DOHH2 (cell line): Measurements from ENCODE around the gene BBS9.

Source experiments
- H3F3A ChIP-seq: fragments of 200-600 bp; sonication (generic), shearing (Covaris generic); 2 replicates; pipeline ENCODE4 v1.6.0; 2016; ENCODE audit warnings: antibody characterized with exemption, mild to moderate bottlenecking; ENCODE audit not compliant: control insufficient read depth, insufficient read depth
- H3K27ac ChIP-seq: fragments of 200-600 bp; sonication (generic); 2 replicates; pipeline ENCODE4 v1.5.1; 2014; ENCODE audit warnings: low read depth, mild to moderate bottlenecking, low read length, moderate library complexity
- H3K27me3 ChIP-seq: fragments of 200-600 bp; sonication (generic); 2 replicates; pipeline ENCODE4 v1.6.1; 2014; ENCODE audit warnings: mild to moderate bottlenecking, low read length, mixed read lengths; ENCODE audit not compliant: control insufficient read depth
- H3K36me3 ChIP-seq: fragments of 200-600 bp; sonication (generic); 2 replicates; pipeline ENCODE4 v1.6.1; 2014; ENCODE audit warnings: mild to moderate bottlenecking, low read length, moderate library complexity, mixed read lengths; ENCODE audit not compliant: control insufficient read depth
- H3K4me1 ChIP-seq: fragments of 200-600 bp; sonication (generic); 2 replicates; pipeline ENCODE4 v1.6.1; 2014; ENCODE audit warnings: mild to moderate bottlenecking, low read length, mixed read lengths; ENCODE audit not compliant: control insufficient read depth
- H3K4me2 ChIP-seq: fragments of 200-600 bp; sonication (generic); 2 replicates; pipeline ENCODE4 v1.6.0; 2014; ENCODE audit warnings: mild to moderate bottlenecking, low read length, moderate library complexity
- H3K4me3 ChIP-seq: fragments of 200-600 bp; sonication (generic); 2 replicates; pipeline ENCODE4 v1.5.1; 2014; ENCODE audit warnings: mild to moderate bottlenecking, low read length, mixed read lengths
- H3K79me2 ChIP-seq: fragments of 200-600 bp; sonication (generic); 2 replicates; pipeline ENCODE4 v1.6.1; 2014; ENCODE audit warnings: mild to moderate bottlenecking, low read length, mixed read lengths; ENCODE audit not compliant: control insufficient read depth
- H3K9me2 ChIP-seq: fragments of 200-600 bp; sonication (generic); replicated peaks from 2 replicates; pipeline ENCODE4 v1.6.1; 2014; ENCODE audit warnings: mild to moderate bottlenecking, low read length, mixed read lengths; ENCODE audit not compliant: control insufficient read depth
- H3K9me3 ChIP-seq: fragments of 200-600 bp; sonication (generic); 2 replicates; pipeline ENCODE4 v1.6.1; 2014; ENCODE audit warnings: antibody characterized with exemption, low read length, mixed read lengths; ENCODE audit not compliant: control insufficient read depth, insufficient read depth
- H4K20me1 ChIP-seq: fragments of 200-600 bp; sonication (generic); 2 replicates; pipeline ENCODE4 v1.6.0; 2014; ENCODE audit warnings: low read depth, mild to moderate bottlenecking, antibody characterized with exemption, low read length, moderate library complexity; ENCODE audit not compliant: control insufficient read depth, insufficient read depth
- EZH2phosphoT487 ChIP-seq: fragments of 200-600 bp; sonication (generic); IDR thresholded peaks from 2 replicates; pipeline ENCODE4 v1.6.1; 2017; ENCODE audit warnings: borderline replicate concordance, mild to moderate bottlenecking, antibody characterized with exemption, low read length, moderate library complexity, mixed read lengths
- TF ChIP-seq, protein P1 (sequence below): fragments of 200-600 bp; sonication (generic); IDR thresholded peaks from one replicate; pipeline ENCODE4 v1.5.1; 2014; ENCODE audit warnings: antibody characterized with exemption, mild to moderate bottlenecking, low read depth, low read length; ENCODE audit not compliant: poor library complexity, severe bottlenecking

The BBS9 gene

DNA sequence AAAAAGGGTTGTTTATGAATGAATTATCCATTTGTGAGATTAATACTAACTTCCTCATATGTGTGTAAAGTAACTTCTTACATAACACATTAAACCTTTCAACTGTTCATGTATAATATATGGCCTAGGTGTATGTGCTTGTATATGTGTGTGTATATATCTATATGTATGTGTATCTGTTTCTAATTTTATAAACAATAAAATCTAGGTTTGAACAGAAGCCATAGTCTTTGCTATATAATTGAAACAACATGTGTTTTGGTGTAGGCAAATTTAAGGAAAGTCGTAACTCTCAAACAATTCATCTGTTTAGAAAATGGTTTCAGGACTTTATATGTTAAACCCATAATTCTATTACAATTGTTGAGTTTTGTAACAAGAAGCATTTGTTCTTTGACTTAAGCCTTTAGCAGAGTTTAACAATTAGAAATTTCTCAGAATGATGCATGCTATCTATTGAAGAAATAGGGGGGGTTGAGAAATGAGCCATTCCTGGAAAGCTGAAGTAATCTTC lies 103.3 kb downstream of the BBS9 start:
- no peaks in the 10 kb centered on the region for H3K79me2 ChIP-seq
- peaks cover 7% of the 10 kb centered on the region for H3K4me1 ChIP-seq
- H3F3A ChIP-seq: no peaks in the 10 kb centered on the region

DNA sequence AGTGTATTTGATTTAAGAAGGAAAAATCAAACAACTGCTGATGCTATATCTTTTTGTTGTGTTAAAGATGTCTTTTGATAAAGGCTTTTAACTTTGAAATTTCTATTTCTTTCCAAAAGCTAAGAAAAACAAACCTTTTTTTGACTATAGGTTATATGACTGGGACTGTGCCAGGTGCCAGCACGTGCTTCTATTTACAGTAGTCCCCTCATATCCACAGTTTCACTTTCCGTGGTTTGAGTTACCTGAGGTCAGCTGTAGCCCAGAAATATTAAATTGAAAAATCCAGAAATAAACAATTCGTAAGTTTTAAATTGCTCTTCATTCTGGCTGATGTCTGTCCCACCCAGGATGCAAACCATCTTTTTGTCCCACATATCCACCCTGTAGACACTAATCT lies 104.3 kb downstream of the BBS9 start:
- peaks cover 7% of the 10 kb centered on the region for H3K4me1 ChIP-seq
- no peaks in the 10 kb centered on the region for H3F3A ChIP-seq
- H3K36me3 ChIP-seq: no peaks in the 10 kb centered on the region
- H3K27ac ChIP-seq: no peak overlapping the region
- no peaks in the 10 kb centered on the region for H3K9me3 ChIP-seq
- no peaks in the 10 kb centered on the region for H3K79me2 ChIP-seq
- TF ChIP-seq EZH2phosphoT487: no peak
- TF ChIP-seq, protein P1, sequence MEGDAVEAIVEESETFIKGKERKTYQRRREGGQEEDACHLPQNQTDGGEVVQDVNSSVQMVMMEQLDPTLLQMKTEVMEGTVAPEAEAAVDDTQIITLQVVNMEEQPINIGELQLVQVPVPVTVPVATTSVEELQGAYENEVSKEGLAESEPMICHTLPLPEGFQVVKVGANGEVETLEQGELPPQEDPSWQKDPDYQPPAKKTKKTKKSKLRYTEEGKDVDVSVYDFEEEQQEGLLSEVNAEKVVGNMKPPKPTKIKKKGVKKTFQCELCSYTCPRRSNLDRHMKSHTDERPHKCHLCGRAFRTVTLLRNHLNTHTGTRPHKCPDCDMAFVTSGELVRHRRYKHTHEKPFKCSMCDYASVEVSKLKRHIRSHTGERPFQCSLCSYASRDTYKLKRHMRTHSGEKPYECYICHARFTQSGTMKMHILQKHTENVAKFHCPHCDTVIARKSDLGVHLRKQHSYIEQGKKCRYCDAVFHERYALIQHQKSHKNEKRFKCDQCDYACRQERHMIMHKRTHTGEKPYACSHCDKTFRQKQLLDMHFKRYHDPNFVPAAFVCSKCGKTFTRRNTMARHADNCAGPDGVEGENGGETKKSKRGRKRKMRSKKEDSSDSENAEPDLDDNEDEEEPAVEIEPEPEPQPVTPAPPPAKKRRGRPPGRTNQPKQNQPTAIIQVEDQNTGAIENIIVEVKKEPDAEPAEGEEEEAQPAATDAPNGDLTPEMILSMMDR: no peak
- no peaks in the 10 kb centered on the region for H3K27me3 ChIP-seq
- no peaks in the 10 kb centered on the region for H4K20me1 ChIP-seq
- no peak overlapping the region for H3K4me3 ChIP-seq
- no peaks in the 10 kb centered on the region for H3K9me2 ChIP-seq
- no peak overlapping the region for H3K4me2 ChIP-seq

More for the DNA sequence above, 103.3 kb downstream of the BBS9 start:
- Histone ChIP-seq H3K27ac (no peak overlapping the region), H3K36me3 (no peaks in the 10 kb centered on the region), H4K20me1 (no peaks in the 10 kb centered on the region), H3K9me3 (no peaks in the 10 kb centered on the region), H3K27me3 (no peaks in the 10 kb centered on the region), H3K4me3 (no peak overlapping the region), H3K4me2 (no peak overlapping the region), H3K9me2 (no peaks in the 10 kb centered on the region)
- no peak for TF ChIP-seq EZH2phosphoT487
- TF ChIP-seq, protein P1: no peak

DNA sequence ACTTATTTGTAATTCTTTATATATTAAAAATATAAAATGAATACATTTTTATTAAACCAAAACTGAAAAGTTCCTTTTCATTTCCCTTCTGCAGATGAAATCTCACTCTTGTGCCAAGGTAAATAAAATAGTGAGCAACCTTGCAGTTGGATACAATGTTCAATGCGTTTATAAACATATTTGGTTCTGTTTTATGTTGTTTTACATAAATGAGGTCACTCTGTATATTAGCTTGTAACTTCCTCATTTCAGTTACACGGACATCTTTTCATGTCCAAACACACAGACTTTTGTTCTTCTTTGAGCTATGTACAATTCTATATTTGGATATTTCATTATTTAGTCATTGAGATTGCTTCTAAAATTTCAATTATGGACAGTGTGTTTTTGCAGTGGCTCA lies 107.7 kb downstream of the BBS9 start:
- no peaks in the 10 kb centered on the region for H3K9me3 ChIP-seq
- no peak for TF ChIP-seq EZH2phosphoT487
- TF ChIP-seq, protein P1: no peak
- no peaks in the 10 kb centered on the region for H3F3A ChIP-seq
- no peaks in the 10 kb centered on the region for H3K9me2 ChIP-seq
- no peak overlapping the region for H3K27ac ChIP-seq
- no peaks in the 10 kb centered on the region for H3K27me3 ChIP-seq
- no peaks in the 10 kb centered on the region for H3K79me2 ChIP-seq
- no peaks in the 10 kb centered on the region for H3K36me3 ChIP-seq
- no peak overlapping the region for H3K4me3 ChIP-seq
- no peaks in the 10 kb centered on the region for H4K20me1 ChIP-seq
- peak overlapping the region; percentile 33 for H3K4me2 ChIP-seq
- H3K4me1 ChIP-seq: peaks cover 7% of the 10 kb centered on the region
